H1 (cell line): ENCODE data around the gene MGAT4B. TPM values are rescaled to one million over a fixed set of nuclear protein-coding genes. Genes with fewer than 3 reads are reported as not detected.

Experiments used
- CTCF ChIA-PET: fragments of 300-600 bp; sonication (Branson Sonifier 250); formaldehyde crosslinking; loops from one replicate; lab custom pipeline; 2021; ENCODE audit not compliant: partially characterized antibody; lab: Charles Lee
- POLR2A ChIA-PET: fragments of 300-600 bp; sonication (Branson Sonifier 250); formaldehyde crosslinking; loops from one replicate; lab custom pipeline; 2021; ENCODE audit warnings: inconsistent platforms; ENCODE audit not compliant: partially characterized antibody; lab: Charles Lee
- DNase-seq, 2 experiments: peaks; one replicate each; pipeline versions ENCODE4 v3.0.0 to v3.0.0-alpha.2; 2010 to 2022; ENCODE audit warnings: low spot score in 2 of 2, low read depth in 1 of 2, mixed read lengths in 1 of 2
- FAIRE-seq: peaks from 2 replicates; lab custom pipeline; 2011; peaks lifted over from hg19 to GRCh38; lab: Jason Lieb, UNC
- H2AFZ ChIP-seq: 2 replicates; pipeline ENCODE4 v1.8.1; 2012; ENCODE audit warnings: low read length, inconsistent platforms
- H2AK5ac ChIP-seq: 2 replicates; pipeline ENCODE4 v1.6.1; 2013; ENCODE audit warnings: low read depth, low read length
- H2BK120ac ChIP-seq: replicated peaks from 2 replicates; pipeline ENCODE3; 2013; ENCODE audit warnings: low read depth, low read length, inconsistent platforms
- H2BK12ac ChIP-seq: 2 replicates; pipeline ENCODE4 v1.6.1; 2013; ENCODE audit warnings: low read depth, low read length
- H2BK15ac ChIP-seq: 2 replicates; pipeline ENCODE4 v1.6.1; 2013; ENCODE audit warnings: low read length
- H2BK20ac ChIP-seq: 2 replicates; pipeline ENCODE4 v1.6.1; 2013; ENCODE audit warnings: low read length
- H2BK5ac ChIP-seq: 2 replicates; pipeline ENCODE4 v1.6.1; 2013; ENCODE audit warnings: low read depth, low read length
- H3K14ac ChIP-seq: 2 replicates; pipeline ENCODE4 v1.6.1; 2013; ENCODE audit warnings: inconsistent platforms; ENCODE audit not compliant: insufficient read length
- H3K18ac ChIP-seq: 2 replicates; pipeline ENCODE4 v1.6.1; 2013; ENCODE audit warnings: low read length; ENCODE audit errors: extremely low read depth
- H3K23ac ChIP-seq: 2 replicates; pipeline ENCODE4 v1.6.1; 2013; ENCODE audit warnings: inconsistent platforms; ENCODE audit not compliant: insufficient read length
- H3K23me2 ChIP-seq: 2 replicates; pipeline ENCODE4 v1.6.1; 2013; ENCODE audit warnings: low read depth, low read length
- H3K27ac ChIP-seq: 2 replicates; pipeline ENCODE4 v1.6.1; 2011; ENCODE audit warnings: low read depth, low read length, inconsistent platforms
- H3K27me3 ChIP-seq, 4 experiments: replicated peaks in 1 of 4; 1 replicate in 1 of 4; 2 replicates in 3 of 4; pipeline versions ENCODE4 v1.6.1 to v1.8.1; 2011 to 2013; ENCODE audit warnings: low read length in 3 of 4, mild to moderate bottlenecking in 3 of 4, inconsistent platforms in 2 of 4, mixed read lengths in 2 of 4, moderate library complexity in 1 of 4; ENCODE audit not compliant: control insufficient read depth in 3 of 4, insufficient read depth in 3 of 4; ENCODE audit errors: extremely low read depth in 1 of 4
- H3K36me3 ChIP-seq, 4 experiments: 2 replicates each; pipeline versions ENCODE4 v1.6.1 to v1.8.1; 2011 to 2013; ENCODE audit warnings: mild to moderate bottlenecking in 4 of 4, low read length in 3 of 4, moderate library complexity in 2 of 4, control low read depth in 1 of 4, inconsistent platforms in 1 of 4; ENCODE audit not compliant: insufficient read depth in 4 of 4, control insufficient read depth in 2 of 4
- H3K4ac ChIP-seq: replicated peaks from 2 replicates; pipeline ENCODE3; 2013; ENCODE audit warnings: low read length, low read depth, mixed read lengths, inconsistent platforms; ENCODE audit not compliant: insufficient read length
- H3K4me1 ChIP-seq, 4 experiments: replicated peaks in 1 of 4; 1 replicate in 1 of 4; 2 replicates in 3 of 4; pipeline versions ENCODE4 v1.6.1 to v1.8.1; 2011 to 2013; ENCODE audit warnings: low read length in 3 of 4, inconsistent platforms in 2 of 4, mixed read lengths in 1 of 4; ENCODE audit not compliant: insufficient read depth in 4 of 4, control insufficient read depth in 3 of 4
- H3K4me2 ChIP-seq, 2 experiments: 2 replicates each; pipeline versions ENCODE4 v1.6.1 to v1.8.1; 2011 to 2013; ENCODE audit warnings: low read depth in 2 of 2, low read length in 2 of 2, control low read depth in 1 of 2, inconsistent platforms in 1 of 2, mild to moderate bottlenecking in 1 of 2; ENCODE audit not compliant: insufficient read depth in 1 of 2
- H3K4me3 ChIP-seq, 4 experiments: fragments of 200-600, 300-600 bp in 1 of 4; sonication (generic), shearing (Covaris generic), sonication (Bioruptor Twin) in 1 of 4; 2 replicates each; pipeline versions ENCODE4 v1.5.1 to v1.8.1; 2011 to 2016; ENCODE audit warnings: low read length in 4 of 4, low read depth in 3 of 4, control low read depth in 2 of 4, inconsistent platforms in 2 of 4, mild to moderate bottlenecking in 2 of 4, mixed read lengths in 1 of 4, moderate library complexity in 1 of 4; ENCODE audit not compliant: insufficient read depth in 2 of 4; ENCODE audit errors: extremely low read depth in 1 of 4
- H3K56ac ChIP-seq: replicated peaks from 2 replicates; pipeline ENCODE3; 2013; ENCODE audit warnings: low read depth, mild to moderate bottlenecking, mixed read lengths, low read length, inconsistent platforms; ENCODE audit not compliant: insufficient read length
- H3K79me1 ChIP-seq: 2 replicates; pipeline ENCODE4 v1.6.1; 2013; ENCODE audit warnings: low read depth, low read length, control low read depth
- H3K79me2 ChIP-seq, 2 experiments: 2 replicates each; pipeline versions ENCODE4 v1.6.1 to v1.8.1; 2012 to 2013; ENCODE audit warnings: low read length in 2 of 2, mild to moderate bottlenecking in 2 of 2, inconsistent platforms in 1 of 2; ENCODE audit not compliant: insufficient read depth in 2 of 2, control insufficient read depth in 1 of 2
- H3K9ac ChIP-seq, 4 experiments: replicated peaks in 1 of 4; 1 replicate in 1 of 4; 2 replicates in 3 of 4; pipeline versions ENCODE4 v1.6.1 to v1.8.1; 2011 to 2013; ENCODE audit warnings: low read depth in 3 of 4, low read length in 3 of 4, control low read depth in 2 of 4, mild to moderate bottlenecking in 2 of 4, moderate library complexity in 2 of 4, inconsistent platforms in 1 of 4; ENCODE audit errors: extremely low read depth in 1 of 4
- H3K9me3 ChIP-seq, 2 experiments: 2 replicates each; pipeline versions ENCODE4 v1.6.1 to v1.8.1; 2012 to 2013; ENCODE audit warnings: mild to moderate bottlenecking in 2 of 2, moderate library complexity in 2 of 2, control low read depth in 1 of 2, inconsistent platforms in 1 of 2, low read depth in 1 of 2, low read length in 1 of 2, mixed read lengths in 1 of 2; ENCODE audit not compliant: insufficient read depth in 2 of 2
- H4K20me1 ChIP-seq, 2 experiments: replicated peaks in 1 of 2; 2 replicates each; pipeline versions ENCODE3 to v1.8.1; 2011 to 2013; ENCODE audit warnings: inconsistent platforms in 2 of 2, low read length in 2 of 2, mild to moderate bottlenecking in 1 of 2; ENCODE audit not compliant: insufficient read depth in 2 of 2, control insufficient read depth in 1 of 2
- H4K5ac ChIP-seq: 2 replicates; pipeline ENCODE4 v1.6.1; 2013; ENCODE audit warnings: low read length, low read depth, mixed read lengths, inconsistent platforms; ENCODE audit not compliant: insufficient read length
- H4K8ac ChIP-seq: 2 replicates; pipeline ENCODE4 v1.8.0; 2013; ENCODE audit warnings: mild to moderate bottlenecking, moderate library complexity, low read length, inconsistent platforms; ENCODE audit not compliant: insufficient read depth; ENCODE audit errors: extremely low read depth
- H4K91ac ChIP-seq: replicated peaks from 2 replicates; pipeline ENCODE3; 2013; ENCODE audit warnings: low read length, mixed read lengths, inconsistent platforms; ENCODE audit not compliant: insufficient read length
- JUND ChIP-seq: IDR thresholded peaks from 2 replicates; pipeline ENCODE4 v1.6.1; 2011; ENCODE audit warnings: mild to moderate bottlenecking, improper control_type of control experiment, low read length
- POLR2A ChIP-seq, 2 experiments: IDR thresholded peaks; 1 replicate in 1 of 2; 2 replicates in 1 of 2; pipeline ENCODE4 v1.6.1; 2011; ENCODE audit warnings: low read depth in 2 of 2, low read length in 2 of 2, mild to moderate bottlenecking in 2 of 2; ENCODE audit errors: control extremely low read depth in 1 of 2
- RFX5 ChIP-seq: IDR thresholded peaks from 2 replicates; pipeline ENCODE4 v1.6.1; 2011; ENCODE audit warnings: low read depth, low read length, improper control_type of control experiment, borderline replicate concordance
- SAP30 ChIP-seq: fragments of 300-600 bp; sonication (generic); IDR thresholded peaks from 2 replicates; pipeline ENCODE4 v1.7.1; 2012; ENCODE audit warnings: low read length, moderate library complexity, mild to moderate bottlenecking, inconsistent platforms; ENCODE audit not compliant: insufficient read depth, insufficient replicate concordance
- USF2 ChIP-seq: IDR thresholded peaks from 2 replicates; pipeline ENCODE4 v1.6.1; 2011; ENCODE audit warnings: low read length, improper control_type of control experiment
- WGBS, 2 experiments: shearing (Covaris generic) in 1 of 2; methylation state at CpG; one replicate each; pipeline versions ENCODE4 v1.1.6 to v1.1.7; 2013 to 2015; ENCODE audit warnings: low lambda C conversion rate in 2 of 2, mixed read lengths in 2 of 2, inconsistent platforms in 1 of 2, low coverage in 1 of 2, missing lambda C conversion rate in 1 of 2; ENCODE audit not compliant: insufficient replicate concordance in 2 of 2, insufficient coverage in 1 of 2, insufficient read length in 1 of 2; ENCODE audit errors: extremely low coverage in 1 of 2, missing lambda C conversion rate in 1 of 2; 5-methylcytosine and 5-hydroxymethylcytosine counted together
- polyA plus RNA-seq, 7 experiments: library from polyadenylated mRNA; depleted of rRNA in 3 of 7; stranded (reverse) in 5 of 7; unstranded in 2 of 7; fragments of >200 nt in 5 of 7; fragments of 200-250 nt in 2 of 7; gene quantifications; 1 replicate in 5 of 7; 2 replicates in 1 of 7; 4 replicates in 1 of 7; pipeline versions ENCODE4 v1.2.1 to v1.2.3, GENCODE V29; 2011 to 2013; ENCODE audit warnings: missing spikeins in 2 of 7, mixed read lengths in 2 of 7
- total RNA-seq: library from RNA; stranded (reverse); fragmentation: NEBNext Ultra II Directional; extraction: Animal tissue kit (Norgen Biotek cat#: 25700); gene quantifications from 2 replicates; pipeline ENCODE4 v1.2.1, GENCODE V29; 2021

MGAT4B gene
- total and polyA plus RNA-seq, 2 of the 8 experiments (the other 6 are each of a cell fraction or from before 2014, with no cell fraction given): 116 to 128 TPM

DNA sequence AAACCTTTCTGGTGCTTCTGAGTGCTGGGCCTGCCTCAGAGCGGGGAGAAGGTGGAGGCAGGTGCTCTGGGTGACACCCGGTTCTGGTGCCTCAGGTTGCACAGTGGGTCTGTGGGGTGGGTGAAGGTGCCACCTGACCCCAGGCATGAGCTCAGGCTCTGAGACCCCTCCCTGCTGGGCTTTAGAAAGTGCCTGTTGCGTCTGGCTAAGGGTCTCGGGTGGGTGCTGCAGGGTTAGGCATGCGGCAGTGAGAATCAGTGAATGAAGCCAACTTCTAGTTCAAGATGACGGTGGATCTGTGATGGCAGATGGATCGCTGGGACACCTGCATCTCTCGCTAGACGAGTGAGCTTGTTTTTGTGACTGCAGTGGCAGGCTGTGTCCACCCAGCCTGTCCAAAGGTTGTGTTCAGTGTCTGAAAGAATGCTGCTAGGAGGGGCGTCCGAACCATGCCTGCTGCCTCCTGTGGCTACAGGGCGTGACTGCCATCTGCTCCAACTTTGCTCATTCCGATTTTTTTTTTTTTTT, 19.1 kb upstream of the MGAT4B start:
- H3K79me1 ChIP-seq: peaks cover 8% of the 10 kb centered on the region
- H3K9me3 ChIP-seq: no peaks in the 10 kb centered on the region
- H3K23ac ChIP-seq: no peak overlapping the region
- no peak overlapping the region for H3K9ac ChIP-seq
- no peak overlapping the region for H2BK5ac ChIP-seq
- FAIRE-seq (no peak), DNase-seq (no peak)
- H3K36me3 ChIP-seq: peaks cover 11 to 59% (median 43%) of the 10 kb centered on the region in 4 experiments
- H2AK5ac ChIP-seq: no peak overlapping the region
- no peak overlapping the region for H3K4ac ChIP-seq
- H3K4me3 ChIP-seq: no peak overlapping the region
- ChIA-PET CTCF (interaction anchor here (0.7 to 1.6 kb wide), 5 partner anchors 12 to 503 kb away, joined by 3 to 5 read pairs (median 3); no protein-coding TSS in a partner anchor), POLR2A (interaction anchor here (0.9 to 3.1 kb wide), 4 partner anchors 8 to 201 kb away, joined by 4 to 9 read pairs (median 4); no protein-coding TSS in a partner anchor)
- no peak overlapping the region; the same call in 1 of the 2 replicates for H4K8ac ChIP-seq
- H3K18ac ChIP-seq: no peak overlapping the region
- no peak overlapping the region for H2BK120ac ChIP-seq
- no peaks in the 10 kb centered on the region for H3K27me3 ChIP-seq
- no peak overlapping the region for H2BK15ac ChIP-seq
- H4K5ac ChIP-seq: no peak overlapping the region
- no peak overlapping the region for H3K27ac ChIP-seq
- no peak for TF ChIP-seq JUND
- no peak for TF ChIP-seq SAP30
- TF ChIP-seq RFX5: no peak
- TF ChIP-seq USF2: no peak
- TF ChIP-seq POLR2A (IDR thresholded peaks at IDR 0.05; ENCODE audit: control extremely low read depth in 1 of 2, low read depth in 2 of 2, low read length in 2 of 2): no peak
- H2AFZ ChIP-seq: no peak overlapping the region
- no peak overlapping the region for H3K56ac ChIP-seq
- H3K4me2 ChIP-seq: no peak overlapping the region
- no peak overlapping the region for H2BK20ac ChIP-seq
- no peak overlapping the region for H4K91ac ChIP-seq
- 90% methylated on average over 13 of the region's 13 CpGs; no CpG with 5 or more reads in 1 of the 2 experiments for WGBS, 2 experiments
- H2BK12ac ChIP-seq: no peak overlapping the region
- peaks cover 2% of the 10 kb centered on the region; the same call in 1 of the 2 replicates for H3K23me2 ChIP-seq
- H3K79me2 ChIP-seq: peaks cover 4 to 28% of the 10 kb centered on the region in 2 experiments; a peak in 2 of 4 replicates
- peaks cover 8 to 25% of the 10 kb centered on the region in 2 experiments for H4K20me1 ChIP-seq
- no peak overlapping the region for H3K14ac ChIP-seq
- H3K4me1 ChIP-seq: peaks cover 6 to 13% (median 11%) of the 10 kb centered on the region in 4 experiments; a peak in 6 of 7 replicates
